Measurements from ENCODE around the gene ST6GAL2.

The ST6GAL2 gene

DNA sequence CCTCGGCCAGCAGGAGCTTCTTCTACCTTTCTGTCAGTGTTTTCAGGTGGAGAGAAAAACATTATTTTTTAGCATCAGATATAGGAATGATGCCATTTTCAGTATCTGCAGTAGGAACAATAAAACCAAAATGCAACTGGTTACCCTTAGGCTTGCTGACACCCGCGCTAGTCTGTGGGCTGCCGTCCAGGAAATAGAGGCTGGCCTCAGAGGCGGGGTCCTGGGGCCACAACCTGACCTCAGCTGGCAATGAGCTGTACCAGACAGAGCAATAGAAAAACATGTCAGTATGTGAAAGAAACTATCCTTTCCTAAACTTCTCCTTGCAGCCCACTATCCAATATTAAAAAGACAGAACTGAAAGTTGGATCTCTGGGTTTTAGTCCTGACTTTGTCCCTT, 4.6 kb upstream of the ST6GAL2 start:
- Histone ChIP-seq H3K27ac (replicated peaks) (no peak overlapping the region), H3K4me3 (replicated peaks; ENCODE audit: insufficient read depth, low read length) (no peak overlapping the region), H3K27me3 (ENCODE audit: insufficient read depth, poor library complexity, severe bottlenecking) (peaks cover 28% of the 10 kb centered on the region)
- TF ChIP-seq POLR2AphosphoS5 (IDR thresholded peaks at IDR 0.05; ENCODE audit: low read depth): no peak
- TF ChIP-seq, protein P1, sequence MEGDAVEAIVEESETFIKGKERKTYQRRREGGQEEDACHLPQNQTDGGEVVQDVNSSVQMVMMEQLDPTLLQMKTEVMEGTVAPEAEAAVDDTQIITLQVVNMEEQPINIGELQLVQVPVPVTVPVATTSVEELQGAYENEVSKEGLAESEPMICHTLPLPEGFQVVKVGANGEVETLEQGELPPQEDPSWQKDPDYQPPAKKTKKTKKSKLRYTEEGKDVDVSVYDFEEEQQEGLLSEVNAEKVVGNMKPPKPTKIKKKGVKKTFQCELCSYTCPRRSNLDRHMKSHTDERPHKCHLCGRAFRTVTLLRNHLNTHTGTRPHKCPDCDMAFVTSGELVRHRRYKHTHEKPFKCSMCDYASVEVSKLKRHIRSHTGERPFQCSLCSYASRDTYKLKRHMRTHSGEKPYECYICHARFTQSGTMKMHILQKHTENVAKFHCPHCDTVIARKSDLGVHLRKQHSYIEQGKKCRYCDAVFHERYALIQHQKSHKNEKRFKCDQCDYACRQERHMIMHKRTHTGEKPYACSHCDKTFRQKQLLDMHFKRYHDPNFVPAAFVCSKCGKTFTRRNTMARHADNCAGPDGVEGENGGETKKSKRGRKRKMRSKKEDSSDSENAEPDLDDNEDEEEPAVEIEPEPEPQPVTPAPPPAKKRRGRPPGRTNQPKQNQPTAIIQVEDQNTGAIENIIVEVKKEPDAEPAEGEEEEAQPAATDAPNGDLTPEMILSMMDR (IDR thresholded peaks at IDR 0.05; ENCODE audit: insufficient read depth, low read length): no peak
- TF ChIP-seq, protein P2, sequence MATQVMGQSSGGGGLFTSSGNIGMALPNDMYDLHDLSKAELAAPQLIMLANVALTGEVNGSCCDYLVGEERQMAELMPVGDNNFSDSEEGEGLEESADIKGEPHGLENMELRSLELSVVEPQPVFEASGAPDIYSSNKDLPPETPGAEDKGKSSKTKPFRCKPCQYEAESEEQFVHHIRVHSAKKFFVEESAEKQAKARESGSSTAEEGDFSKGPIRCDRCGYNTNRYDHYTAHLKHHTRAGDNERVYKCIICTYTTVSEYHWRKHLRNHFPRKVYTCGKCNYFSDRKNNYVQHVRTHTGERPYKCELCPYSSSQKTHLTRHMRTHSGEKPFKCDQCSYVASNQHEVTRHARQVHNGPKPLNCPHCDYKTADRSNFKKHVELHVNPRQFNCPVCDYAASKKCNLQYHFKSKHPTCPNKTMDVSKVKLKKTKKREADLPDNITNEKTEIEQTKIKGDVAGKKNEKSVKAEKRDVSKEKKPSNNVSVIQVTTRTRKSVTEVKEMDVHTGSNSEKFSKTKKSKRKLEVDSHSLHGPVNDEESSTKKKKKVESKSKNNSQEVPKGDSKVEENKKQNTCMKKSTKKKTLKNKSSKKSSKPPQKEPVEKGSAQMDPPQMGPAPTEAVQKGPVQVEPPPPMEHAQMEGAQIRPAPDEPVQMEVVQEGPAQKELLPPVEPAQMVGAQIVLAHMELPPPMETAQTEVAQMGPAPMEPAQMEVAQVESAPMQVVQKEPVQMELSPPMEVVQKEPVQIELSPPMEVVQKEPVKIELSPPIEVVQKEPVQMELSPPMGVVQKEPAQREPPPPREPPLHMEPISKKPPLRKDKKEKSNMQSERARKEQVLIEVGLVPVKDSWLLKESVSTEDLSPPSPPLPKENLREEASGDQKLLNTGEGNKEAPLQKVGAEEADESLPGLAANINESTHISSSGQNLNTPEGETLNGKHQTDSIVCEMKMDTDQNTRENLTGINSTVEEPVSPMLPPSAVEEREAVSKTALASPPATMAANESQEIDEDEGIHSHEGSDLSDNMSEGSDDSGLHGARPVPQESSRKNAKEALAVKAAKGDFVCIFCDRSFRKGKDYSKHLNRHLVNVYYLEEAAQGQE (IDR thresholded peaks at IDR 0.05; ENCODE audit: insufficient replicate concordance, low read depth): no peak
- TF ChIP-seq SPI1 (IDR thresholded peaks at IDR 0.05; ENCODE audit: borderline replicate concordance, low read depth): no peak
- DNase-seq (ENCODE audit: low read depth in 1 of 2, low spot score in 1 of 2): no peak

DNA sequence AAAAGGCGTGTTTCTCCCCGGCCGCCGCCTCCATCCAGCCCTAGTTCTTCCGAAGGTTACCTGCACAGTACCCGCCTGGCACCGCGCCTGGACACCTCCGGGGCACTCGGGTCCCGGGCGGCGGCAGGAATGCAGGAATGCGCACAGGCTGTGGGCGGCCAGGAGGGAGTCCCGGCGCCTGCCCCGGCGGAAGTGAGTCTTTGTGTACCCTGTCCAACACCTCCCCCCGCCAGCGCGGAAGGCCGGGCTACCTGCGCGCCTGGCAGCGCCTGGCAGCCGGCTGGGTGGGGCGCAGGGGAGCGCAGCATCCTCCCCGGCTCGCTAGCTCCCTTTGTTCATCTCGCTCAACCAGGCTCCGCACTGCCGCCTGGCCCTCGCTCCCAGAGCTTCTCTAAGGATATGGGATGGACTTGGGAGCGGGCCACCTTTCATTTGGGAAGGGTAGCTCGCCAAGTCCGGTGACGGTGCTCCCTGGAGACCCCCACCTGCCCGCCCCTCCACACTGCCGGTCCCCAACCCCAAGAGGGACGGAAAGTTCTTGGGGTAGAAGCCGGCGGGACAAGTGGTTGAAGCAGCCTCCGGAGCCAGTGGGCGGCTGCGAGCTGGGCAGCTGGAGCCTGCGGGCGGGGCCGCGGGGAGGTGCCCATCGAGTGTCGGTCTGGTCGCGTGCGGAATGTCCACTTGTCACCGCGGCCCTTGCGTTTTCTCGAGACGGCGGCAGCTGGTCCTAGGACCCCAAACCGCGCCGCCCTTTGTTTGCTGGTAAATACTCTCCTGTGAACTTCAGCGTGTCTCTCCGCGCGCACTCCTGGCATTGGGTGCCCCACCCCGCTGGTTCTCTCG, 1.2 kb upstream of the ST6GAL2 start:
- peaks cover 39% of the 10 kb centered on the region for H3K27me3 ChIP-seq (ENCODE audit: insufficient read depth, poor library complexity, severe bottlenecking)
- no peak for DNase-seq (ENCODE audit: low read depth in 1 of 2, low spot score in 1 of 2)
- no peak overlapping the region for H3K27ac ChIP-seq (replicated peaks)
- TF ChIP-seq, protein P1 (IDR thresholded peaks at IDR 0.05; ENCODE audit: insufficient read depth, low read length): no peak
- TF ChIP-seq POLR2AphosphoS5 (IDR thresholded peaks at IDR 0.05; ENCODE audit: low read depth): no peak
- H3K4me3 ChIP-seq (replicated peaks; ENCODE audit: insufficient read depth, low read length): no peak overlapping the region

DNA sequence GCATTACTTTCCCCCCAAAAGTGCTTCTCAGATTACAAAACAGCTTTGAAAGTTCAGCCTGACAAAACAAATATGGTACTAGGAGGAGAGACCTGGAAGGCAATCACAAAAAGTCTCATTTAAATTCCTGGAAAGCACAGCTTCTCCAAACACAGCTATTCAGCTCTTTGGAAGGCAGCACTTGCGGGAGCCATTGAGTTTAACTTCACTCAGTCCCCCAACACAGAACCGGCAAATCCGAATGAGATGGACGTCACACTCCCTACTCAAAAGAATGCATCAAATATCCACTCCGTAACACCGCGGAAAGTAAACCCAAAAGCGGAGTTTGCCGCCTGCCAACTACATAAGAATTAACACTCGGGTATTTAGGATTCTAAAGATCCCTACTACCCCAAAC, 638 bp downstream of the ST6GAL2 start:
- no peak for TF ChIP-seq GABPA (IDR thresholded peaks at IDR 0.05; ENCODE audit: low read depth)
- TF ChIP-seq, protein P1 (IDR thresholded peaks at IDR 0.05; ENCODE audit: insufficient read depth, low read length): no peak
- TF ChIP-seq SPI1 (IDR thresholded peaks at IDR 0.05; ENCODE audit: borderline replicate concordance, low read depth): no peak
- TF ChIP-seq, protein P2 (IDR thresholded peaks at IDR 0.05; ENCODE audit: insufficient replicate concordance, low read depth): no peak
- TF ChIP-seq POLR2AphosphoS5 (IDR thresholded peaks at IDR 0.05; ENCODE audit: low read depth): no peak
- H3K27me3 ChIP-seq (ENCODE audit: insufficient read depth, poor library complexity, severe bottlenecking): peaks cover 36% of the 10 kb centered on the region
- H3K27ac ChIP-seq (replicated peaks): no peak overlapping the region
- DNase-seq (ENCODE audit: low read depth in 1 of 2, low spot score in 1 of 2): no peak
- H3K4me3 ChIP-seq (replicated peaks; ENCODE audit: insufficient read depth, low read length): no peak overlapping the region

DNA sequence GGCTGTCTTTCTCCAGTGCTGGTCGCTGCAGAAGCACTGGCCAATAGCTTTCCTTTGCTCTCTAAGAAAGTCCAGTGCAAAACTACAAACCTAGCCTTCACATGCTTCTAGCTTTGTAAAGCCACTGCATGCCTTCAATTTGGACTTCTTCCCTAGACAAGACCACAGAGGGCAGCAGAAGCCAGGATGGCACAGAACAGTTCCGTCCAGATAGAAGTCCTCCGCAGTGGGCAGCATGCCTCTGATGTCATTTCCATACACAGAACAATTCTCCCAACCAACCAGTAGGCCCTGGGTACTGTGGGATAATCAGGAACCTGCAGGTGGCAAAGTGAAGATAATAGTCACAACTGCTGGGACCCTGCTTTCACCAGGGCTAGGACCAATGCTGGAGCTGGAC, 3.3 kb downstream of the ST6GAL2 start:
- Histone ChIP-seq H3K27me3 (ENCODE audit: insufficient read depth, poor library complexity, severe bottlenecking) (peaks cover 26% of the 10 kb centered on the region), H3K27ac (replicated peaks) (no peak overlapping the region), H3K4me3 (replicated peaks; ENCODE audit: insufficient read depth, low read length) (no peak overlapping the region)
- no peak for TF ChIP-seq SPI1 (IDR thresholded peaks at IDR 0.05; ENCODE audit: borderline replicate concordance, low read depth)
- no peak for TF ChIP-seq GABPA (IDR thresholded peaks at IDR 0.05; ENCODE audit: low read depth)
- no peak for TF ChIP-seq POLR2AphosphoS5 (IDR thresholded peaks at IDR 0.05; ENCODE audit: low read depth)
- TF ChIP-seq, protein P2 (IDR thresholded peaks at IDR 0.05; ENCODE audit: insufficient replicate concordance, low read depth): no peak
- DNase-seq (ENCODE audit: low read depth in 1 of 2, low spot score in 1 of 2): no peak
